Thymus (tissue), 11 donors: ENCODE results near the gene PSMC2. TPM values are rescaled to one million over a fixed set of nuclear protein-coding genes. Genes with fewer than 3 reads are reported as not detected.

ENCODE experiments used
- DNase-seq, 9 donors: peaks; one replicate each; pipeline ENCODE4 v3.0.0-alpha.2; 2013; ENCODE audit warnings: low spot score in 9 of 9, low read depth in 6 of 9, missing footprints in 1 of 9
- H3K27ac ChIP-seq, 2 donors: one replicate each; pipeline ENCODE4 v1.5.1; 2013; ENCODE audit warnings: control low read depth in 1 of 2, low read depth in 1 of 2, low read length in 1 of 2, mild to moderate bottlenecking in 1 of 2, moderate library complexity in 1 of 2
- H3K27me3 ChIP-seq, 2 donors: one replicate each; pipeline ENCODE4 v1.5.1; 2013; ENCODE audit warnings: low read length in 1 of 2; ENCODE audit not compliant: control insufficient read depth in 2 of 2, insufficient read depth in 1 of 2
- H3K36me3 ChIP-seq, 2 donors: one replicate each; pipeline ENCODE4 v1.5.1; 2013; ENCODE audit warnings: low read length in 1 of 2, mild to moderate bottlenecking in 1 of 2, moderate library complexity in 1 of 2; ENCODE audit not compliant: control insufficient read depth in 2 of 2, insufficient read depth in 2 of 2
- H3K4me1 ChIP-seq, 2 donors: one replicate each; pipeline ENCODE4 v1.5.1; 2013; ENCODE audit warnings: low read length in 2 of 2; ENCODE audit not compliant: control insufficient read depth in 2 of 2, insufficient read depth in 2 of 2
- H3K4me3 ChIP-seq, 2 donors: one replicate each; pipeline ENCODE4 v1.5.1; 2013; ENCODE audit warnings: low read length in 2 of 2, control low read depth in 1 of 2, mild to moderate bottlenecking in 1 of 2
- H3K9me3 ChIP-seq, 2 donors: one replicate each; pipeline ENCODE4 v1.5.1; 2013; ENCODE audit warnings: low read length in 1 of 2, mild to moderate bottlenecking in 1 of 2; ENCODE audit not compliant: control insufficient read depth in 2 of 2, insufficient read depth in 1 of 2
- WGBS: extraction: QIAGEN DNeasy Blood & Tissue Kit; methylation state at CpG from one replicate; pipeline ENCODE4 v1.1.7; 2013; 5-methylcytosine and 5-hydroxymethylcytosine counted together
- polyA plus RNA-seq: library from polyadenylated mRNA; stranded (reverse); fragments of 200-250 nt; gene quantifications from one replicate; pipeline ENCODE4 v1.2.3, GENCODE V29; 2013
- total RNA-seq: library from RNA; stranded (reverse); fragments of 120-200 nt; gene quantifications from one replicate; pipeline ENCODE4 v1.2.4, GENCODE V29; 2013
- donor health status: healthy.

PSMC2 gene
- total and polyA plus RNA-seq, 2 donors = 117 to 187 TPM

DNA sequence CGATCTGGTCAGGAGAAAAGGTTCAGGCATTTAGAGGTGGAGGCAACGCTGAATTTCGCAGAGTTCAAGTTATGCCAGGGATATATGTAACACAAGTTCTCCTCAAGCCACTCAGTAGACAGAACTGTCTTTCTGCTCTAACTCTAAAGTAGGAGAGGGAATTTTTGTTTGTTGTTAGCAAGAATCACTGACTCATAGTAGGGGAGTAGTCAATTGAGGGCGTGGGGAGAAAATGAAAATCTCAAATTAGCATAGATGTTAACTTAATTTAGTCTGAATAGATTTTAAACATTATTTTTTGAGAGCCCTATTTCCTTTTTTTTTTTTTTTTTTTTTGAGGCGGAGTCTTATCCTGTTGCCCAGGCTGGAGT lies 34.6 kb downstream of the PSMC2 start:
- 96% methylated on average over 5 of the region's 5 CpGs for WGBS
- Histone ChIP-seq H3K27me3 (no peaks in the 10 kb centered on the region), H3K9me3 (no peaks in the 10 kb centered on the region), H3K4me1 (no peaks in the 10 kb centered on the region), H3K27ac (no peak overlapping the region), H3K36me3 (no peaks in the 10 kb centered on the region), H3K4me3 (no peak overlapping the region)
- no peak for DNase-seq

DNA sequence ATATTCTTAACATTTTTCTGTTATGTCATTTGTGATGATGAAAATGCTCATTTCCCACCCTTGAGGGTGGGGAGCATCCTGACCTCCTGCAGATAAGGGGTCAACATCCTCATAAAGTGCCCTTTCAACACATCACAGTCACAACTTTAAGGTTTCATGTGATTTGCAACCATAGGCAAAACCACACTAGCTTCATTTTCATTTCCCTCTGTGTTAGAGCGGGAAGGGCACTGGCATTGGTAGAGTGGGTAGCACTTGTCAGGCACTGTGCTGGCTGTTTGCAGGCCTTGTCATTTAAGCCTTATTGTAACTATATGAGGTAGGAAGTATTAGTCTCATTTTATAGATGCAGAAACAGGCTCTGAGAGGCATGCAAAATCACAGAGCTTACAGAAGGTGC lies 39.8 kb downstream of the PSMC2 start:
- WGBS = 81% methylated on average over 1 of the region's 1 CpG
- H3K4me3 ChIP-seq = no peak overlapping the region
- no peaks in the 10 kb centered on the region for H3K4me1 ChIP-seq
- H3K9me3 ChIP-seq = no peaks in the 10 kb centered on the region
- H3K36me3 ChIP-seq = no peaks in the 10 kb centered on the region
- peak in 1 of 9 donors; percentile 13 for DNase-seq
- no peaks in the 10 kb centered on the region for H3K27me3 ChIP-seq
- no peak overlapping the region for H3K27ac ChIP-seq

DNA sequence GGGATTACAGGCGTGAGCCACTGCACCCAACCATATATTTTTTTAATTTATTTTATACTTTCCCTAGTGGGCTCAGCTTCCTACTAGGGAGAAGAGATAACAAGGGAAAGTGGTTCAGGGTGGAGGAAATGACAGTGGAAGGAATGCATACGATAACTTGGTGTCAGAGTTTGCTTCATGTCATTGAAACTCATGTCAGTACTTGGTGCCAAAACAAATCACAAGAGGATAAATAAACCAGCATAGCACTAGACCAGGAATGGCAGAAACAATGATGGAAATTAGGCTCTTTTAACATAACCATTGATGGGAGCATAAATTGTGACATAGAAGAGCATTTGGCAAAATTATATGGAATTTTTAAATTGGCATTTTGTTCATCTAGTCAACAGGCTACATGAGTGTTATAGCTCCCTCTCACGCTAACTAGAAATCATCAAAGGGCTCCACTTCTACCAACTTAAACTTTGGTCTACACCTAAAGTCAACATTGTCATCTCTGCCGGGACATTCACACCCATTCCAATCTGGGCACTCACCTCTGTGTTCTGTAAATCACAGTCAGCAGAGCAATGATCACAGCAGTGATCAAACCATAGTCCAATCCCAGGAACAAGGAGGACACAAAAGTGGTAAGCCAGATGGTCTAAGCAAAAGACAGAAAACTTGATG lies 41.2 kb downstream of the PSMC2 start:
- no peaks in the 10 kb centered on the region for H3K36me3 ChIP-seq
- no peaks in the 10 kb centered on the region for H3K27me3 ChIP-seq
- no peak overlapping the region for H3K4me3 ChIP-seq
- H3K27ac ChIP-seq = no peak overlapping the region
- no peaks in the 10 kb centered on the region for H3K4me1 ChIP-seq
- no peaks in the 10 kb centered on the region for H3K9me3 ChIP-seq
- 95% methylated on average over 4 of the region's 4 CpGs for WGBS
- DNase-seq = no peak

DNA sequence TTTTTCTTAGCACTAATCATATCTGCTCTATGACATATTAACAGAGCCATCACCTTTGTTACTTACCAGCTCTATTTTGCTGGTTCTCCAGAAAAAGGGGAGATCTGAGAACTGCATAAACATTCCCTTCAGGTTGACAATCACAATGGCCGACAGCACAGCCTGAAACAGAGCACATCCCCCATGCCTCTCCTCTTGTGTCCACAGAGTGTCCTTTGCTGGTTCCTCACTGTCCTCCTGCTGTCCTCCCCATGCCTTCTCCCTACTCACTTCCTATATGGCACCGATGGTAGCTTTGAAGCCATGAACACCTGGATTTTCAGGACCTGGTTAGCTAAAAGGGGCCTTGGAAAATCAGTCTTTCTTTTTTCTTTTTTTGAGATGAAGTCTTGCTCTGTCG lies 41.8 kb downstream of the PSMC2 start:
- no peaks in the 10 kb centered on the region for H3K4me1 ChIP-seq
- no peak overlapping the region for H3K4me3 ChIP-seq
- no peaks in the 10 kb centered on the region for H3K9me3 ChIP-seq
- no peak for DNase-seq
- 91% methylated on average over 3 of the region's 3 CpGs for WGBS
- H3K27ac ChIP-seq = no peak overlapping the region
- no peaks in the 10 kb centered on the region for H3K36me3 ChIP-seq
- H3K27me3 ChIP-seq = no peaks in the 10 kb centered on the region

DNA sequence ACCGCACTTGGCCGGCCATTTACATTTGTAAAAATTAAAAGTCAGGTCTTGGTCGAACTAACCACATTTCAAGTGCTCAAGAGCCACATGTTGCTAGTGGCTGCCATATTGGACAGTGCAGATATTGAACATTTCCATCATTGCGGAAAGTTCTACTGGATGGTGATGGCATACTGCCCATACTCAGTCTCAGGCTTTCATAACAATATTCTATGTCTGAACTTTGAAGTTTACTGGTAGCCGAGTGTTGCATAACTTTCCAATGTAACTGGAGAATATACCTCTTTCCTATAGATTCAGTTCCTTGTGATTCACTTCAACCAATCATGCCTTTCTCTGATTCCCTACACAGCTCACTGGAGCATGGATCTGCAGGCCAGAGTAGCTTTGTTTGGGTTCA lies 43.7 kb downstream of the PSMC2 start:
- no peak for DNase-seq
- Histone ChIP-seq H3K27ac (no peak overlapping the region), H3K4me1 (no peaks in the 10 kb centered on the region), H3K36me3 (no peaks in the 10 kb centered on the region), H3K4me3 (no peak overlapping the region), H3K9me3 (no peaks in the 10 kb centered on the region), H3K27me3 (no peaks in the 10 kb centered on the region)
- WGBS = 97% methylated on average over 5 of the region's 5 CpGs

DNA sequence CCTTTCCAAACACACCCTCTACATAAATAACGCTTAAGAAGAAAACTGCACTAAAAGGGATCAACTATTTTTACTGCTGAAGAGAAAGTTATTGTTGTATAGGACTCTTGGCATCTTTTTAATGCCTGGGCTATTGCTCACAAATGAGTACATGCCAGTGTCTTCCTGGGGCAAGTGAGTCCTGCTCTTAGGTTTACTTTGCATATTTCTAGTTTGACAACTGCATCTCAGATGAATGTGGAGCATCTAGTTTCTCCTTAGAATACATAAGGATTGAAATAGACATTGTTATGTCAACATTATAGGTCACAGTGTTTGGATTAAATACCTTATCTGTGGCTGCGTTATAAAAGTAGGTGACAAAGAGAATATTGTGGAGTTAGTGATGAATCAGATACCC lies 44.5 kb downstream of the PSMC2 start:
- Histone ChIP-seq H3K36me3 (no peaks in the 10 kb centered on the region), H3K4me3 (no peak overlapping the region), H3K27me3 (no peaks in the 10 kb centered on the region), H3K27ac (no peak overlapping the region), H3K9me3 (no peaks in the 10 kb centered on the region), H3K4me1 (no peaks in the 10 kb centered on the region)
- no peak for DNase-seq
- WGBS = 98% methylated on average over 2 of the region's 2 CpGs

DNA sequence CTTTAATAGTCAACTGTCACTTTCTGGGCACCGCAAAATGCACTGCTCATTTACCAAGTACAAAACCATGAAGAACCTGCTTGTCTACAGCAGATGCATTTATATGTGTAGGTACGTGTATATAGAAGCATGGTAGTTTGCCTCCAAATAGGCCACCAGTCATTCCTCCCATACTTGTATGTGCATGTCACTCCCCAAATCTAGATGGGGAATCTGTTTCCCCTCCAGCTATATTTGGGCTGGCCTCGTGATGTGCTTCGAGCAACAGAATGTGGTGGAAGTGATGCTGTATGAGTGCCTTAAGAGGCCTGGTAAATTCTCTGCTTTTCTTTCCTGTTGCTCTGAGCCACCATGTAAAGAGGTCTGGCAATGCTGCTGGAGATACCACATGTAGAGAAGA lies 47.1 kb downstream of the PSMC2 start:
- over 99% methylated on average over 4 of the region's 4 CpGs for WGBS
- DNase-seq = no peak
- Histone ChIP-seq H3K36me3 (no peaks in the 10 kb centered on the region), H3K27me3 (no peaks in the 10 kb centered on the region), H3K27ac (no peak overlapping the region), H3K4me1 (no peaks in the 10 kb centered on the region), H3K4me3 (no peak overlapping the region), H3K9me3 (no peaks in the 10 kb centered on the region)

DNA sequence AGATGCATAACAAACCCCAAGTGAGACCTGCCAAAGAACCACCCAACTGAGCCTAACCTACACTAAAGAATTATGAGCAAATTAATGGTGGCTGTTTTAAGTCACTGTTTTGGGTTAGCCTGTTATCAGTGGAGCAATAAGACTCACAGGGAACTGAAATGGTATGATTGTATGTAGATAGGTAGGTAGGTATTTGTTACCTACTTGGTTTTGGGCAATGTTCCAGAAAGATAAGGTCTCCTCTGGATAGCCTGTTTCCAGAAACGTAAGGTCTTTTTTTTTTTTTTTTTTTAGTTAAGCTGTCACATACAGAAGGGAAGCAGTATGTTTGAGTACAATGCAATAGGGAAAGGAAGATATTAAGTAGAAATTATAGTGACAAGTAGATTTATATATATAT lies 47.6 kb downstream of the PSMC2 start:
- no peak for DNase-seq
- H3K27ac ChIP-seq = no peak overlapping the region
- H3K4me3 ChIP-seq = no peak overlapping the region
- 40% methylated on average over 1 of the region's 1 CpG for WGBS
- no peaks in the 10 kb centered on the region for H3K9me3 ChIP-seq
- no peaks in the 10 kb centered on the region for H3K4me1 ChIP-seq
- H3K27me3 ChIP-seq = no peaks in the 10 kb centered on the region
- no peaks in the 10 kb centered on the region for H3K36me3 ChIP-seq

DNA sequence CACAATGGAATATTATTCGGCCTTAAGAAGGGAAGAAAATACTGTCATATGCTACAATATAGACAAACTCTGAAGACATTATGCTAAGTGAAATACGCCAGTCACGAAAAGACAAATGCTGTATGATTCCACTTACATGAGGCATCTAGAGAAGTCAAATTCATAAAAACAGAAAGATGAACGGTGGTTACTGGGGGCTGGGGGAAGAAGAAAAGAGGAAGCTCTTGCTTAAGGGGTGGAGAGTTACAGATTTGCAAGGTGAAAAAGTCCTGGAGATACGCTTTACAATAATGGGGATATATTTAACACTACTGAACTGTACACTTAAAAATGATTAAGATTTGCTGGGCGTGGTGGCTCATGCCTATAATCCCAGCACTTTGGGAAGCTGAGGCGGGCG lies 49.0 kb downstream of the PSMC2 start:
- Histone ChIP-seq H3K4me1 (no peaks in the 10 kb centered on the region), H3K9me3 (no peaks in the 10 kb centered on the region), H3K4me3 (no peak overlapping the region), H3K27ac (no peak overlapping the region), H3K27me3 (no peaks in the 10 kb centered on the region), H3K36me3 (no peaks in the 10 kb centered on the region)
- no peak for DNase-seq
- 61% methylated on average over 8 of the region's 8 CpGs for WGBS
